Right lung (tissue), 5 donors: ENCODE measurements around the gene CYP17A1. TPM values are rescaled to one million over a fixed set of nuclear protein-coding genes. Genes with fewer than 3 reads are reported as not detected.
A peak's percentile ranks its signal among the peaks of the same experiment; 100 is the strongest.
"Not testable (repeated sequence)": the region's sequence is repeated elsewhere in the genome, so short reads cannot be mapped to it uniquely, and the experiment has no call there.

Experiments
- DNase-seq, 2 donors: peaks; one replicate each; pipeline ENCODE4 v3.0.0-alpha.2; 2013
- polyA plus RNA-seq, 5 donors: library from polyadenylated mRNA; unstranded; fragments of 120-200 nt; gene quantifications; one replicate each; pipeline versions ENCODE4 v1.2.1 to v1.2.3, GENCODE V29; 2013; ENCODE audit warnings: inconsistent platforms in 1 of 5, low replicate concordance in 1 of 5; ENCODE audit not compliant: insufficient read length in 5 of 5, insufficient read depth in 1 of 5

CYP17A1 gene
- polyA plus RNA-seq, 5 donors: 0.09 to 0.51 (median 0.22) TPM

DNA sequence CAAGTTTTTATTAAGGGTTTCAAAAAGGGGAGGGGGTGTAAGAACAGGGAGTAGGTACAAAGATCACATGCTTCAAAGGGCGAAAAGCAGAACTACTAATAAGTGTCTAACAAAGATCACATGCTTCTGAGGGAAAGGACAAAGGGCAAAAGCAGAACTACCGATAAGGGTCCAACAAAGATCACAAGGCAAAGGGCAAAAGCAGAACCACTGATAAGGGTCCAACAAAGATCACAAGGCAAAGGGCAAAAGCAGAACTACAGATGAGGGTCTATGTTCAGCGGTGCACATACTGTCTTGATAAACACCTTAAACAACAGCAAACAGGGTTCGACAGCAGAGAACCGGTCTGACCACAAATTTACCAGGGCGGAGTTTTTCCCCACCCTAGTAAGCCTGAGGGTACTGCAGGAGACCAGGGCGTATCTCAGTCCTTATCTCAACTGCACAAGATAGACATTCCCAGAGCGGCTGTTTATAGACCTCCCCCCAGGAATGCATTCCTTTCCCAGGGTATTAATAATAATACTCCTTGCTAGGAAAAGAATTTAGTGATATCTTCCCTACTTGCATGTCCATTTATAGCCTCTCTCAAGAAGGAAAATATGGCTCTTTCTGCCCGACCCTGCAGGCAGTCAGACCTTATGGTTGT lies 1.2 kb upstream of the CYP17A1 start:
- not testable (repeated sequence) for DNase-seq

DNA sequence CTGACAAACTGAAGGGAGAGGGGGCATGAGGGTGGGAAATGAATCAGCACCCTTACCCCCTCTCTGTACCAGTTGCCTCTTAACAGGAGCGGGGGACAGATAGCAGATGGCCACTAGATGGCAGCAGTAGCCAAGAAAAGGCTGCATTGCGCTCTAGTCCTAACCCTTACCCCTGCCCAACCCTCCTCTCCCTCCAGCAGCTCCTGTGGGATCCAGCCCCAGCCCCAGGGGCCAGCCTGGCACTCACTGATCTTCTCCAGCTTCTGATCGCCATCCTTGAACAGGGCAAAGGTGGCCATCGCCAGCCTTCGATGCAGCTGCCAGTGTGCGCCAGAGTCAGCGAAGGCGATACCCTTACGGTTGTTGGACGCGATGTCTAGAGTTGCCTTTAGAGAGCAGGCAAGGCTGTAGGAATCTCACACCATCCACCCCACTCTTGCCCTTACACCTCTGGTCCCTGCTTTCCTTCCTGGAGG lies 2.2 kb downstream of the CYP17A1 start:
- peak in 1 of 2 donors; percentile 72 for DNase-seq

DNA sequence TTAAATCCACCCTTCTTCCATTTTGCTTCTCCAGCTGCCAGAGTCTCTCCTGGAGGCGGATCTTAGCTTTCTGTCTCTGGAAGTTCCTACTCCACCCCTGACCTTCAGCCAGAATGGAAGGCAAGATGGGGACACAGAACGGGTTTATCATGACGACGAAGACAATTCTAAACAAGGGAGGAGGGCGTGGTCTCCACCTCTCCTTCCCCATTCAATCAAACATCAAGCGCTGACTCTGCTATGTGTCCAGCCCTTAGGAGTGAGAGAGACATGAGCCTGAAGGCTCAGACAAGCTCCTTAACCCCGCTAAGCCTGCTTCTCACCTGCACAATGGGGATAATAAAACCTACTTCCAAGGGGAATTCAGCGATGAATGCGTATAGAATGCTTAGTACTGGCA lies 3.1 kb downstream of the CYP17A1 start:
- DNase-seq: no peak

DNA sequence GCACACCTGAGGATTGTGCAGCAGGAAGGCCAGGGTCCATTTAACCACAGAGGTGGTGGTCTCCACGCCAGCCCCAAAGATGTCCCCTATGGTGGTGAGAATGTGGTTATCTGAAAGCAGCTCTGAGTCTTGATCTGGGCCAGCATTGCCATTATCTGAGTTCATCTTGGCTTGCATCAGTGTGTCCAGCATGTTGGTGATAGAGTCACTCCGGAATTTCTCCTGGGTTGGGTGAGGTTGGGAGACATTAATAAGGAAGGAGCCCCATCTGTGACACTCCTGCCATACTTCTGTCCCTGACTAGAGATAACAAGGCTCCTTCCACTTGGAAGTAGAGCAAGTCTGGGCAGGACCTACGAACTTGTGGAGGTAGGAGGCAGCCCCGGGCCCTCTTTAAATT lies 4.2 kb downstream of the CYP17A1 start:
- DNase-seq: no peak

DNA sequence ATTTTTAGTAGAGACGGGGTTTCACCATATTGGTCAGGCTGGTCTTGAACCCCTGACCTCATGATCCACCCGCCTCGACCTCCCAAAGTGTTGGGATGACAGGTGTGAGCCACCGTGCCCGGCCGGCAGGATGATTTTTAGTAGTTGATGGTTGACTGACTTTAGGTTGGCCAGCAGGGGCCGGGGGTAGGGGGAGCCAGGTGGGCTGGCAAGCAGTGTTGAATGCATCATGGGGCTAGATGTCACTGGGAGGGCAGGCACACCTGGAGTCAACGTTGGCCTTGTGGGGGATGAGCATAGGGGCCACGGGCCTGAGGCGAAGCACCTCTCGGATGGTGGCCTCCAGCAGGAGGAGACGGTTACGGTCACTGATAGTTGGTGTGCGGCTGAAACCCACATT lies 5.0 kb downstream of the CYP17A1 start:
- no peak for DNase-seq

DNA sequence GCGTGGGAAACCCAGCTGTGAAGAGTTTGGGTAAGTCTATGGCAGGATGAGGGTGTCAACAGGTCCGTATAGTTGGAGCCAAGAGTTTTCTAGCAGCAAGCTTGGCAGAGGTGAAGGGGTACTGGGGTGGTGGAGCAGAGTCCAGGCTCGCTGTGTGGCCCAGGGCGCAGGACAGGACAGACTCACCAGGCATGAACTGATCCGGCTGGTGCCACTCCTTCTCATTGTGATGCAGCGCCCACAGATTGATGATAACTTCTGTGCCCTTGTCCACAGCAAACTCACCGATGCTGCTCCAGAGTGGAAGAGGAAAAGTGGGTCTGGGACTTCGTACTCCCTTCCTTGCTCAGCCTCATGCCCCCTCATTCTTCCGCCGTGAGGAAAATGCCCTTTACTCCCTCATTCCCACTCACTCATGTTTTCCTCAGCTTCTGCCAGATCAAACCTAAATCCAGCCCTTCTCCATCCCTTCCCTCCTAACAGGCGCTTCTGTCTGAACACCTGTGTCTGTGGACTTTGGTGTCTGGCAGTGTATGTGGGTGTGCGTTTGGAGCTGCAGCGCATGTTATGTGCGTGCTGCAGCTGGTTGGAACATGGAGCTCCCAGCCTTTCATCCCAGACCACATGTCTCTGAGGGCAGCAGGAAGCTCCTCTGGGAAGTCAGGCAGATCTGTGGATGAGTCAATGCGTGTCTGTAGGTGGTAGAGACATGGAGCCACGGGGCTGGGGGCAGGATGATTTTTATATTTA lies 5.7 kb downstream of the CYP17A1 start:
- no peak for DNase-seq

DNA sequence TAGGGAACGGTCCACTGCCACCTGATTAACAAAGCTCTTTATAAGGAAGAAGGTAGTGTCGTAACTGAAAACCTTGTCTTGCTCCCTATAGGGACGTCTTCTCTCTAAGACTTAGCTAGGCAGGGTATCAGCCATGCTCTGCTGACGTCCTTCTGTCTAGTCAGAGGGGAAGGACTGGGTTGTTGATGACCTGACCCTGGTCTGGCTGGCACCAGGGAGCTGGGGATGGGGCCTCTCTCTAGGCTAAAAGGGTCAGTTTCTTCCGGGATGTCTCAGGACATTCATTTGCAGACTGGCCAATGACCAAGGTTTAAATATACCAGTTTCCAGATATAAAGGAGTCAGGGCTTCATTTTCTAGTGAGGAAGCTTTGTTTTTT lies 9.6 kb downstream of the CYP17A1 start:
- no peak for DNase-seq

DNA sequence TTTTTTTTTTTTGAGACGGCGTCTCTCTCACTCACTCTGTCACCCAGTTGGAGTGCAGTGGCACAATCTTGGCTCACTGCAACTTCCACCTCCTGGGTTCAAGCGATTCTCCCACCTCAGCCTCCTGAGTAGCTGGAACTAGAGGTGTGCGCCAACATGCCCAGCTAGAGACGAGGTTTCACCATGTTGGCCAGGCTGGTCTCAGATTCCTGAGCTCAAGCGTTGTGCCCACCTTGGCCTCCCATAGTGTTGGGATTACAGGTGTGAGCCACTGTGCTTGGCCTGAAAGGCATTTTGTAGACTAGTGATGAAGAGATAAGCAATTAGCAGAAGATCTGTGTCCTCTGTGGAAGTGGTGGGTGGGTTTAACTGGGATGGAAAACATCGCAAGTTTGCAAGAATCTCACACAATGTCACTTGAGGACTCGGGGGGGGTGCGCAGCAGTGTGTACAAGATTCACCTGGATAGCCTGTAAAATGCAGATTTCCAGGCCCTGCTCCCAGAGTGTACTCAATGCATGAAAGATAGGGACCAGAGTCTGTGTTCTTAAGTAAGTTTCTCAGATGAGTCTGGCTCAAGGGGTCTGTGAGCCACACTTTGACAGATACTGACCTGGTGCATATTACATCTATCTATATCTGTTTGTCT lies 10.9 kb downstream of the CYP17A1 start:
- no peak for DNase-seq

DNA sequence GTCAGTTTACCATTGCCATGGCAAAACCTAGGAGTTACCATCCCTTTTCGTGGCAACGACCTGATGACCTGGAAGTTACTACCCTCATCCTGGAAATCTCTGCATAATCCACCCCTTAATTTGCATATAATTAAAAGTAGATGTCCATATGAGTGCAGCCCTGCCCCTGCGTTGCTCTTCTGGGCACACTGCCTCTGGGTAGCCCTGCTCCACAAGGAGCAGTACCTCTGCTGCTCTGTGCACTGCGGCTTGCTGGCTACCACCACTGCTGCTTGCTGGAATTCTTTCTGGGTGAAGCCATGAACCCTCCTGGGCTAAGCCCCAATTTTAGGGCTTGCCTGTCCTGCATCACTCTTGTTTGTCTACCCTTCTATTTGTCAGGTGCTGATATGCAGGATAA lies 12.5 kb downstream of the CYP17A1 start:
- no peak for DNase-seq

DNA sequence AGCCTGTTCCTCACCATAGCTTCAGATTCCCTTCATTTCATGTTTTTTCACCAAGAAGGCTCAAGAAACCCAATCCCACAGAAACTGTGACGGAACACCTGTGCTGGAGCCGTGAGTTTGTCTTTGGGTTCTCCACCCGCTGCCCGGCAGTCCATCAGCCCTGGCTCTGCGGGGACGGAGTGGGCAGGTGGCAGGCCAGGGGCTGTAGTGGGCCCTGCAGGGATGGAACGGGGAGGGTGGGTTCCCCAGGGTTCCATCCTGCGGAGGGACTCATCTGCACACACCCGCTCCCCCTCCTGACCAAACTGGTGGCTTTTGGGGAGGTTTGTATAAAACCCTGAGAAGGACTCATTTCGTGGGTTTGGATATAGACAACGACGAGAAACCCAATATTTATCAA lies 15.0 kb downstream of the CYP17A1 start:
- no peak for DNase-seq

DNA sequence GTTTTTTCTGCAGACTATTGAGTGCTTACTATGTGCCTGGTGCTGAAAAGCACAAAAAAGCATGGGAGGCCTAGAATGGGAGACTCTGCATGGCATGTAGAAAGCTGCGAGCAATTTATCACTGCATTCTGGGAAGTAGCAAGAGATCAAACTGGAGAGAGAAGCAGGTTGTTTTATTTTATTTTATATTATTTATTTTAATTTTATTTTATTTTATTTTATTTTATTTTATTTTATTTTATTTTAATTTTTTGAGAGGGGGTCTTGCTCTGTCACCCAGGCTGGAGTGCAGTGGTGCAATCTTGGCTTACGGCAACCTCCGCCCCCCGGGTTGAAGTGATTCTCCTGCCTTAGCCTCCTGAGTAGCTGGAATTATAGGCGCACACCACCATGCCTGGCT lies 17.2 kb downstream of the CYP17A1 start:
- DNase-seq: not testable (repeated sequence)

DNA sequence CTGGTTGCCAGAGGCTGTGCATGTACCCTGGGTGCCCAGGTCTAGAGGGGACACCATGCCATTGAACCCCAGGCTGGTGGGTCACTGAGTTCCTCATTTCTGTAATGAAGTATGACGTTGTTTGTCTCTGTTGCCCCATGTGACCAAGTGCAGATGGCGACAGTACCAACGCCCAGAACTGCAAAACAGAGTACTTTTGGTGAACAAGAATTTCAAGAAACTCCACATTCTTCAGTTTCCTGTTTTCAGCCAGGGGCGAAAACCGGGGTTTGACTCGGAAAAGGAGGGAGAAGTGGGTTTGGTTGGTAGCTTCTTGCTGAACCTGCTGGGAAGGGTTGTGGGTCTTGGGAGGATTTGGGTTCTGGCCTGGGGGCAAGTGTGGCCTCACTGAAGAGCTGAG lies 18.2 kb downstream of the CYP17A1 start:
- DNase-seq: peak; percentile 51 to 56

DNA sequence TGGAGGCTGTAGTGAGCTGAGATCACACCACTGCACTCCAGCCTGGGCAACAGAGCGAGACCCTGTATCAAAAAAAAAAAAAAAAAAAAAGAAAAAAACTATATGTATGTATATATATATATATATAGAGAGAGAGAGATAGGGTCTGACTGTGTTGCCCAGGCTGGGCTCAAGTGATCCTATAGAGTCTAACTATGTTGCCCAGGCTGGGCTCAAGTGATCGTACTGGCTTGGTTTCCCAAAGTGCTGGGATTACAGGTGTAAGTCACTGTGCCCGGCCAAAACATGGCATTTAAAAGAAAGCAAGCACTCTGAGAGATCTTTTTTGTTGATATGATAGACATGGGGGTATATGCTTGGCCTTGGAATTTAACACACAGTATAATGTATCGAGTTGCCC lies 20.0 kb downstream of the CYP17A1 start:
- DNase-seq: no peak

DNA sequence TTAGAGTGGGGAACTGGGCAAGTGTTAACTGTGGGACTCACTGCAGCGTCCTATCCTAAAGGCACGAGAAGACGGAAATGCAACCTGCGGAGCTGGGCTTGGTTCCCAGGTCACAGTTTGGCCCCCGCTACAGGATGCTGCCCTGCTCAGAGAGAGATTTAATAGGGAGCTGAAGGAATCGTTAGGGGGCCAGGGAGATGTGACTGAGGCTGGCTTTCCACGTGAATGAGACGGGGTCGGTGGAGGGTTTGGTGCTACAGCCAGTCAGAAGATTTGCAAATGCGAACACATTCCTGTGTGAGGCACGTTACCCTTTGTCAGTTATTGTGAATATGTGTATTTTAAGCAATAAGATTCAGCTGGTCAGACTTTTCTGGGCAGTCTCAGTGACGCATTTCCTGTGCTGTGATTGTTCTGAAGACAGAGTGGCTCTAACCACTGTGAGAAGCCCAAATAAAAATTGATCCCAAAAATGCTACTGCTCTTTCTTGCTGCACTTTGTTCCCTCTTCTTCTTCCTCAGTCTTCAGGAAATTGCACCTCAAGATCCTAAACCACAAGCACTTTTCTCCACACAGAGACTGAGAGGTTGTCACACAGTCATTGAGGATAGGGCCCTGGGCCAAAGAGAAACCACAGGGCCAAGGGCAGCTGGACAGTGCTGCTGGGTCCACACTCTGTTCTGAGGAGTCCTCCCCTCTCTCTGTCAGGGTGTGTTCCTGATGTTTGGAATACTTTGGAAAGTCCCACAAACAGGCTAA lies 21.2 kb downstream of the CYP17A1 start:
- no peak for DNase-seq

DNA sequence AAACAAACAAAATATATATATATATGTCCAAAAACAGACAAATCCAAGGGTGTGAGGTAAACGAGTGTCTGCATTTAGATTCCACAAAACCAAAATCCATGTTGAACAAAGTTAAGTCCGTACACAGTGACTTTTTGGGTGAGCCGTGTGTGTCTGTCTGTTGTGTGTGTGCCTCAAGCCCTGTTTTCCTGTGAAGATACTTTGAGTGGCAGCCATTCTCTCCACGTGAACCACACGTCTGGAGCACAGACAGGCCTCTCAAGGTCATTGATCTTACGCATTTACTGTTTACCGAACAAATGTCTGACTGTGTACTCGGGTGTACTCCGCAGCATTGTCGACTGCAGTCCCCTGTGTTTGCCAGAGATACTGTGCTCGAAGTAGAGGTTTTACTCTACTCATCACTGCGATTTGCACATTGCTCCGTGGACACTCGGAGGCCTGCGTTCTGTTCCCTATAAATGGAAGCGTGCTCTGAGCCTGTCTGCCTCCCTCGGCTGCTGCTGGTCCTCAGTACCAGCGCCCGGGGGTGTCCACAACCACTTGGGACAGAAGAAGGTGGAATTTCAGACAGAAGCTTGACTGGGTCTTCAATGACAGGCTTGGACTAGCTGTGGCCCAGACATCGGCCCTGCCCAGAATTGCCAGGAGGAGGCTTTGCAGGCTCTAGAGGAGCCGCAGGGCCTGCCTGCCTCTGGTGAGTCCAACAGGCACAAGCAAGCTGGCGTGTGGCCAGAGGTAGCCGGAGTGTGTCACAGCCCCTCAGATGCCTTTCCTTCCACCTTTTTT lies 22.1 kb downstream of the CYP17A1 start:
- no peak for DNase-seq

DNA sequence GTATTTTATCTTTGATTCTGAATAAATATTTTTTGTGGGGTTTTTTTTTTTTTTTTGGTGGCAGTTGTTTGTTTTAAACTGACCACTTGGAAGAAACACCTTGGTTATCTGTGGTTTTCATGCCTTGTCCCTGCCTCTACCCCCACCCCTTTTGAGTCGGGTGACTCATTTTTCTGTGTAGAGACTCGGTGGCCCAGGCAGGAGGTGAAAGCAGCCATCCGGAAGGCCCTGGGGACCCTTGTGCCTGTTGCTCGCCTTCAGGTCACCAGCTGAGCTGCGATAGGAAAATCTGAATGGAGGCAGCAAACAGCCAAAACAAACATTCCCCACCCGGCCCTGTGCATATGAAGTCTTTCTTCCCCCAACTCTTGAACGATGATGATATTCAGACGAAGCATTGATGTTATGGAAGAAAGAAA lies 22.8 kb downstream of the CYP17A1 start:
- DNase-seq: no peak

DNA sequence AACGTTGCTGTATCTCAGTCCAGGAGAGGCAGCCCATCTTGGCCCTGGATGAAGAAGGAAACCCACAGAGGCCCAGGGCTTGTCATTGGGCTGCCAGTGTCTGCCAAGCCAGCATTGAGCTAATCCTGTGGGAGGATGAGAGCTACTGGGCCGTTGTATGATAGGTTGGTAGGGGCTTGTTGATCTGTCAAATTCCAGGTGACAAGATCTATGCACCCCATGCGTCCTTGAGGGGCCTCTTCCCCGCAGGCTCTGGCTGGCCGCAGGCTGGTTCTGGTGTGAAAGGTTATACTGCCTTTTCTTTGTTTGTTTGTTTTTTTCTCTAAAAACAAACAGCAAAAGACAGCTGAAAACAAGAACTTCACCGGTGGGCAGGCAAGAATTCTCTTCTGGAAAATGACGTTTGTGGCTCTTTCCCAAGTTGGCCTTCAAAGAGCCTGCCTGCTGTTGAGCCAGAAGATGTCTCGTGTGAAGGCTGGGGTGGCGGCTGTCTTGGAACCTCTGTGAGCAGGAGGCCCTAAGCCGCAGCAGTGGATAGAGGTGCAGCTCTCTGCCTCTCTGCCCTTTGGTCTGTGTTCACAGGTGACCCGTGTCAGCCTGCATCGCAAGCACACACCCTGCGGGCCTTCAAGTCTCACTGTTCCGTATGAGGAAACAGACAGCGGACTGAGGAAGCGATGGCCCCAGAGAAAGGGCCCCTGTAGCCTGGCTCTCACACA lies 23.3 kb downstream of the CYP17A1 start:
- no peak for DNase-seq

DNA sequence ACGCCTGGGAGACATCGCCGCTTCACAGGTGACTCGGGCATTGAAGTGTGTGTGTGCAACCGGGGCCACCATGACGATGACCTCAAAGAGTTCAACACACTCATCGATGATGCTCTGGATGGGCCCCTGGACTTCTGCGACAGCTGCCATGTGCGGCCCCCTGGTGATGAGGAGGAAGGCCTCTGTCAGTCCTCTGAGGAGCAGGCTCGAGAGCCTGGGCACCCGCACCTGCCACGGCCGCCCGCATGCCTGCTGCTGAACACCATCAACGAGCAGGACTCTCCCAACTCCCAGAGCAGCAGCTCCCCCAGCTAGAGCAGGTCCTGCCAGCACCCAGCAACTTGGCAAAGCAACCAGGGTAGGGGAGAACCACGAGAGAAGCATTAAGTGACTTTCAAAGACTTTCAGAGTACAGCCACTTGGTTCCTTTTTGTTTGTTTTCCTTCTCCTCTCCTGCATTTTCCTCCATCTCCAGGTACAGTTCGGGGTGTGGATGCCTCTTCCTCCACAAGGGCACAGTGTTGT lies 24.1 kb downstream of the CYP17A1 start:
- DNase-seq: no peak

DNA sequence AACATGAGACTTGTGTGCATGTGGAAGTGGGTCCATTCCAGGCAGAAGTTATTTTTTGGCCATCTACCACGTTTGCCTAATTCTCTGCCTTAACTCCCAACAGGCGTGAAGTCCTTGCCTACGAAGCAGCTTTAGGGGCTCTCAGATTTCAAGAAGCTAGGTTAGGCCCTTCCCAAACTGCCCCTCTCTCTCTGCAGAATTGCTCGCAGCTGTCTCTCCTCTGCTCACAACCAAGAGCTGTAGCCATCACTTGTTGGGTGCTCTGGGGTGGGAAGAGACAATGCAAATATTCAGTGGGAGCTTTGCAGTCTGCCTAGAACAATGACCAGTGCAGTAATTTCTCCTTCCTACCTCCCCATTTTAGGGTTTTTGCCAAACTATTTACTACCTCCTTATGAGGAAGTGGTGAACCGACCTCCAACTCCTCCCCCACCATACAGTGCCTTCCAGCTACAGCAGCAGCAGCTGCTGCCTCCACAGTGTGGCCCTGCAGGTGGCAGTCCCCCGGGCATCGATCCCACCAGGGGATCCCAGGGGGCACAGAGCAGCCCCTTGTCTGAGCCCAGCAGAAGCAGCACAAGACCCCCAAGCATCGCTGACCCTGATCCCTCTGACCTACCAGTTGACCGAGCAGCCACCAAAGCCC lies 24.9 kb downstream of the CYP17A1 start:
- no peak for DNase-seq

DNA sequence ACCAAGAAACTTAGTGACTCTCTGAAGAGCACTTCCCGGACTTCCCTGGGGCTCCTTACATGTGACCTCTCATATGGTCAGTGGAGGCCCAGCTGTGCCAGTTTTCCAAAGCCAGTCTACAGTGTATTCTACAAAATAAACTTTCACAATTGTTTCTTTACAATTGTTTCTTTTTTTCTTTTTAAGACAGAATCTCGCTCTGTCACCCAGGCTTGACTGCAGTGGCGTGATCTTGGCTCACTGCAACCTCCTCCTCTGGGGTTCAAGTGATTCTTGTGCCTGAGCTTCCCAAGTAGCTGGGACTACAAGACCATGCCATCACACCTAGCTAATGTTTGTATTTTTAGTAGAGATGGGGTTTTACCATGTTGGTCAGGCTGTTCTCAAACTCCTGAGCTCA lies 25.9 kb downstream of the CYP17A1 start:
- no peak for DNase-seq
